Right kidney (tissue), 1 donor: ENCODE measurements around the gene DCDC1.

Source experiments
- DNase-seq: peaks from one replicate; pipeline ENCODE4 v3.0.0-alpha.2; 2016

Gene DCDC1

GRCh38 chr11:31231601-31232000, 137.9 kb downstream of the DCDC1 start:
- DNase-seq: no peak

- no peak for DNase-seq
Observed at GRCh38 chr11:31218847-31219246, 150.7 kb downstream of the DCDC1 start.

GRCh38 chr11:31214372-31214771, 155.2 kb downstream of the DCDC1 start:
- no peak for DNase-seq

- no peak for DNase-seq
Observed at GRCh38 chr11:31199378-31199777, 170.2 kb downstream of the DCDC1 start.

GRCh38 chr11:31173926-31174680, 195.4 kb downstream of the DCDC1 start:
- DNase-seq: no peak

- DNase-seq: no peak
Observed at GRCh38 chr11:31160504-31161422, 208.8 kb downstream of the DCDC1 start.

GRCh38 chr11:31150841-31151240, 218.7 kb downstream of the DCDC1 start:
- no peak for DNase-seq

GRCh38 chr11:31150011-31150410, 219.5 kb downstream of the DCDC1 start:
- DNase-seq: no peak

- no peak for DNase-seq
Observed at GRCh38 chr11:31141789-31142188, 227.8 kb downstream of the DCDC1 start.

GRCh38 chr11:31139479-31139878, 230.1 kb downstream of the DCDC1 start:
- no peak for DNase-seq

GRCh38 chr11:31132531-31133421, 236.8 kb downstream of the DCDC1 start:
- DNase-seq: no peak

- DNase-seq: no peak
Observed at GRCh38 chr11:31131760-31132159, 237.8 kb downstream of the DCDC1 start.

GRCh38 chr11:31127290-31127689, 242.2 kb downstream of the DCDC1 start:
- no peak for DNase-seq

- DNase-seq: no peak
Observed at GRCh38 chr11:31120428-31120827, 249.1 kb downstream of the DCDC1 start.

GRCh38 chr11:31118566-31118965, 251.0 kb downstream of the DCDC1 start:
- DNase-seq: no peak

- no peak for DNase-seq
Observed at GRCh38 chr11:31117038-31117437, 252.5 kb downstream of the DCDC1 start.

GRCh38 chr11:31114442-31114841, 255.1 kb downstream of the DCDC1 start:
- no peak for DNase-seq

GRCh38 chr11:31110830-31111229, 258.7 kb downstream of the DCDC1 start:
- no peak for DNase-seq

GRCh38 chr11:31109446-31109845, 260.1 kb downstream of the DCDC1 start:
- no peak for DNase-seq

GRCh38 chr11:31107649-31108048, 261.9 kb downstream of the DCDC1 start:
- no peak for DNase-seq

GRCh38 chr11:31106968-31107576, 262.5 kb downstream of the DCDC1 start:
- peak; percentile 12 for DNase-seq

- no peak for DNase-seq
Observed at GRCh38 chr11:31106326-31106725, 263.2 kb downstream of the DCDC1 start.
